Central memory CD4-positive, alpha-beta T cell (primary cell): ENCODE data around the gene RASGRP4.
"Not testable (repeated sequence)": the region's sequence is repeated elsewhere in the genome, so short reads cannot be mapped to it uniquely, and the experiment has no call there.

Source experiments
- DNase-seq: peaks from one replicate; pipeline ENCODE4 v3.0.0; 2022
- total RNA-seq, 3 experiments: gene quantifications; one replicate each; lab custom pipeline; 2026; lab: John Stamatoyannopoulos, UW

RASGRP4 gene
- total RNA-seq, result 0.11 to 3.1 (median 2.3) reads per million in 3 experiments

GRCh38 chr19:38425810-38426466, at the start of gene RASGRP4:
TSS of gene RASGRP4 (minus strand) at chr19:38426219. CDS start at chr19:38426091, 128 bp downstream.
- DNase-seq, result peak; percentile 31

- no peak for DNase-seq
Measured at GRCh38 chr19:38475176-38475575, 49.2 kb upstream of the RASGRP4 start.

GRCh38 chr19:38473201-38473600, 47.2 kb upstream of the RASGRP4 start:
- DNase-seq, result no peak

GRCh38 chr19:38472725-38473124, 46.7 kb upstream of the RASGRP4 start:
- not testable (repeated sequence) for DNase-seq

GRCh38 chr19:38470788-38471480, 44.9 kb upstream of the RASGRP4 start:
- no peak for DNase-seq

GRCh38 chr19:38469151-38469550, 43.1 kb upstream of the RASGRP4 start:
- DNase-seq, result no peak

- DNase-seq, result no peak
Measured at GRCh38 chr19:38467541-38468525, 41.8 kb upstream of the RASGRP4 start.

GRCh38 chr19:38466050-38466449, 40.0 kb upstream of the RASGRP4 start:
- DNase-seq, result no peak

GRCh38 chr19:38464421-38465082, 38.5 kb upstream of the RASGRP4 start:
- DNase-seq, result no peak

- DNase-seq, result no peak
Measured at GRCh38 chr19:38463365-38463764, 37.3 kb upstream of the RASGRP4 start.

- DNase-seq, result no peak
Measured at GRCh38 chr19:38458991-38459390, 33.0 kb upstream of the RASGRP4 start.

- no peak for DNase-seq
Measured at GRCh38 chr19:38457690-38458405, 31.8 kb upstream of the RASGRP4 start.

- no peak for DNase-seq
Measured at GRCh38 chr19:38457202-38457601, 31.2 kb upstream of the RASGRP4 start.

GRCh38 chr19:38455031-38455430, 29.0 kb upstream of the RASGRP4 start:
- no peak for DNase-seq

GRCh38 chr19:38453596-38453995, 27.6 kb upstream of the RASGRP4 start:
- no peak for DNase-seq

GRCh38 chr19:38452430-38453366, 26.7 kb upstream of the RASGRP4 start:
- DNase-seq, result no peak

GRCh38 chr19:38451629-38452028, 25.6 kb upstream of the RASGRP4 start:
- DNase-seq, result no peak

- DNase-seq, result no peak
Measured at GRCh38 chr19:38451036-38451435, 25.0 kb upstream of the RASGRP4 start.

GRCh38 chr19:38449518-38449917, 23.5 kb upstream of the RASGRP4 start:
- no peak for DNase-seq

GRCh38 chr19:38448225-38448624, 22.2 kb upstream of the RASGRP4 start:
- DNase-seq, result no peak

GRCh38 chr19:38445362-38445761, 19.3 kb upstream of the RASGRP4 start:
- DNase-seq, result no peak
